ENCODE measurements around the gene RWDD4. TPM values are rescaled to one million over a fixed set of nuclear protein-coding genes. Genes with fewer than 3 reads are reported as not detected.

The RWDD4 gene
- total RNA-seq, 1 experiment from 2014 or later = 33.8 TPM

DNA sequence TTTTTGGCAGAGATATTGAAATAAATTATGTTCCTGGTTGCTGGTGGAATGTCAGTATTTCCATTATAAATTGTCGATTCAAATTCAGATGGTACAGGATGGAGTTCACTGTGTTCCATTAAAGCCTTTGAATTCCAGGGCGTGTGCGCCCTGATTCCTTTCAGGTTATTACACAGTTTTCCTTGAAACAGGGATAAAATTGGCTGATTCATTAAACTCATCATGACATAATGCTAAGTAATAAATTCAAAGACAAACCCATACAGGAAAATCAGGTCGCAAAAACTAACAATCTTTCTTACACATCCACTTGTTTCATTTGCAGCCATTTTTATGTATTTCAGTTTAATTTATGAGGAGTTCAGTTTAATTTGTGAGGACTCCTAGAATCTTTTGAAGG, 51.1 kb downstream of the RWDD4 start:
- POLR2A ChIA-PET (ENCODE audit: low non-redundant PET) = no interaction called here
- Histone ChIP-seq H3K36me3 (ENCODE audit: insufficient read depth, low read length, poor library complexity, severe bottlenecking) (no peaks in the 10 kb centered on the region), H3K9me3 (ENCODE audit: low read depth, low read length, poor library complexity, severe bottlenecking) (no peaks in the 10 kb centered on the region), H3K27ac (ENCODE audit: low read depth, low read length, poor library complexity, severe bottlenecking) (no peak overlapping the region), H3K4me1 (ENCODE audit: insufficient read depth, low read length, poor library complexity, severe bottlenecking) (no peaks in the 10 kb centered on the region), H3K4me3 (ENCODE audit: low read depth, low read length, poor library complexity, severe bottlenecking) (no peak overlapping the region), H3K27me3 (replicated peaks; ENCODE audit: insufficient read depth, low read depth, low read length, poor library complexity) (no peaks in the 10 kb centered on the region)
- no peak for DNase-seq (ENCODE audit: low spot score)
- CTCF ChIA-PET = no interaction called here
- no TSS peak for BruUV-seq (replicated peaks)
- no peak for TF ChIP-seq EZH2 (IDR thresholded peaks at IDR 0.05; ENCODE audit: borderline replicate concordance, low read depth, low read length, poor library complexity, severe bottlenecking)
- TF ChIP-seq, protein P1, sequence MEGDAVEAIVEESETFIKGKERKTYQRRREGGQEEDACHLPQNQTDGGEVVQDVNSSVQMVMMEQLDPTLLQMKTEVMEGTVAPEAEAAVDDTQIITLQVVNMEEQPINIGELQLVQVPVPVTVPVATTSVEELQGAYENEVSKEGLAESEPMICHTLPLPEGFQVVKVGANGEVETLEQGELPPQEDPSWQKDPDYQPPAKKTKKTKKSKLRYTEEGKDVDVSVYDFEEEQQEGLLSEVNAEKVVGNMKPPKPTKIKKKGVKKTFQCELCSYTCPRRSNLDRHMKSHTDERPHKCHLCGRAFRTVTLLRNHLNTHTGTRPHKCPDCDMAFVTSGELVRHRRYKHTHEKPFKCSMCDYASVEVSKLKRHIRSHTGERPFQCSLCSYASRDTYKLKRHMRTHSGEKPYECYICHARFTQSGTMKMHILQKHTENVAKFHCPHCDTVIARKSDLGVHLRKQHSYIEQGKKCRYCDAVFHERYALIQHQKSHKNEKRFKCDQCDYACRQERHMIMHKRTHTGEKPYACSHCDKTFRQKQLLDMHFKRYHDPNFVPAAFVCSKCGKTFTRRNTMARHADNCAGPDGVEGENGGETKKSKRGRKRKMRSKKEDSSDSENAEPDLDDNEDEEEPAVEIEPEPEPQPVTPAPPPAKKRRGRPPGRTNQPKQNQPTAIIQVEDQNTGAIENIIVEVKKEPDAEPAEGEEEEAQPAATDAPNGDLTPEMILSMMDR (conservative IDR thresholded peaks at IDR 0.05; ENCODE audit: low read depth, low read length) = no peak
- intact Hi-C loops (cut with micrococcal nuclease; ENCODE audit: unreplicated experiment) = no loop called here

DNA sequence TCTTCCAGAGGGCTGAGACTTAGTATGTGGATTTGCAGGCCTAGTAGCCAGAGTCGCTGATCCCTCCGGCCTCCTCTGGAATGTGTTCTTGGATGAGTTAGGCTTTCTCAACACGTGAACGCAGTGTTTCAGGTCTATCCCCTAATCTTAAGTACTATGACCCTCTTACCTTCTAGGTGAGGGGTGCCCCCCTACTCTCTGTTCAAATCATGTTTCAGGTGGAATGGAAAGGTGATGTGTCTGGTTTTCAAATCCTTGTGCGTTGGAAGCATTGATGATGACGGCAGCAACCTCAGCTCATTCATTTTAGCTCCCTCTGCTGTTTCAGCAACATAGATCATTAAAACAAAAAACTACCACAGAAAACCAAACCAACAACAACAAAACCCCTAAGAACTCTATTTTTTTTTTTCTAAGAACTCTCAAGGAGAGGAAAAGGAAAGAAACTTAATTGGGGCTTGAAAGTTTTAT, 56.4 kb downstream of the RWDD4 start:
- POLR2A ChIA-PET (ENCODE audit: low non-redundant PET) = no interaction called here
- Histone ChIP-seq H3K4me3 (ENCODE audit: low read depth, low read length, poor library complexity, severe bottlenecking) (no peak overlapping the region), H3K27me3 (replicated peaks; ENCODE audit: insufficient read depth, low read depth, low read length, poor library complexity) (peaks cover 6% of the 10 kb centered on the region), H3K36me3 (ENCODE audit: insufficient read depth, low read length, poor library complexity, severe bottlenecking) (no peaks in the 10 kb centered on the region), H3K4me1 (ENCODE audit: insufficient read depth, low read length, poor library complexity, severe bottlenecking) (no peaks in the 10 kb centered on the region), H3K9me3 (ENCODE audit: low read depth, low read length, poor library complexity, severe bottlenecking) (no peaks in the 10 kb centered on the region), H3K27ac (ENCODE audit: low read depth, low read length, poor library complexity, severe bottlenecking) (no peak overlapping the region)
- CTCF ChIA-PET = interaction anchor here (0.6 to 0.7 kb wide), 3 partner anchors 18 to 146 kb away, joined by 3 to 4 read pairs (median 3); no protein-coding TSS in a partner anchor
- no peak for DNase-seq (ENCODE audit: low spot score)
- no TSS peak for BruUV-seq (replicated peaks)
- intact Hi-C loops (cut with micrococcal nuclease; ENCODE audit: unreplicated experiment) = loop anchor here (1.0 kb wide), 1 partner anchor 130 kb away; no protein-coding TSS in a partner anchor
- TF ChIP-seq, protein P1 (conservative IDR thresholded peaks at IDR 0.05; ENCODE audit: low read depth, low read length) = peak; percentile 49
- TF ChIP-seq EZH2 (IDR thresholded peaks at IDR 0.05; ENCODE audit: borderline replicate concordance, low read depth, low read length, poor library complexity, severe bottlenecking) = no peak

DNA sequence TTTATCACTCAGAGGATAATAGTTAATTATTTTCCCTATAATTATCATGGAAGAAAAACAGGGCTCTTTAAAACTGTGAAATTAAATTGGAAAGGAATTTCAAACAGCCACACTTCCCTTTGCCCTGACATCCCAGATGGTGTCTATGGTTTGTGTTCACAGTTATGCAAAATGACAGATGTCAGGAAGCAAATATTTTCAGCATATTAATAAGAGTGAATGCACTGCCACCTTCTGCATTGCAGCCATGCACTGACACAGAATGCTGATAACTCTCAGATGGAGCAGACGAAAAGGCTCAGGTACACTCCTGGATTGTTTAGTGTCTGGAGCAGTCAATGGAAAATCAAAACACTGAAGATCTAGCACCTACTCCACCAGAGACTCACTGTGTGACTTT, 57.6 kb downstream of the RWDD4 start:
- TF ChIP-seq, protein P1 (conservative IDR thresholded peaks at IDR 0.05; ENCODE audit: low read depth, low read length) = no peak
- no peak for TF ChIP-seq EZH2 (IDR thresholded peaks at IDR 0.05; ENCODE audit: borderline replicate concordance, low read depth, low read length, poor library complexity, severe bottlenecking)
- no peak for DNase-seq (ENCODE audit: low spot score)

More for the DNA sequence above, 57.6 kb downstream of the RWDD4 start:
- intact Hi-C loops (cut with micrococcal nuclease; ENCODE audit: unreplicated experiment) = no loop called here
- no peak overlapping the region for H3K27ac ChIP-seq (ENCODE audit: low read depth, low read length, poor library complexity, severe bottlenecking)
- no peaks in the 10 kb centered on the region for H3K9me3 ChIP-seq (ENCODE audit: low read depth, low read length, poor library complexity, severe bottlenecking)
- no TSS peak for BruUV-seq (replicated peaks)
- CTCF ChIA-PET = no interaction called here
- H3K27me3 ChIP-seq (replicated peaks; ENCODE audit: insufficient read depth, low read depth, low read length, poor library complexity) = peaks cover 13% of the 10 kb centered on the region
- H3K4me1 ChIP-seq (ENCODE audit: insufficient read depth, low read length, poor library complexity, severe bottlenecking) = no peaks in the 10 kb centered on the region
- no peak overlapping the region for H3K4me3 ChIP-seq (ENCODE audit: low read depth, low read length, poor library complexity, severe bottlenecking)
- no peaks in the 10 kb centered on the region for H3K36me3 ChIP-seq (ENCODE audit: insufficient read depth, low read length, poor library complexity, severe bottlenecking)
- POLR2A ChIA-PET (ENCODE audit: low non-redundant PET) = no interaction called here

Data from A673 (cell line).